IPS-11a (cell line): Measurements from ENCODE around the gene TGFBR2.

Experiments
- H3K4me3 ChIP-seq: one replicate; pipeline ENCODE4 v1.5.1; 2013; ENCODE audit warnings: low read depth, low read length, control low read depth

Gene TGFBR2

GRCh38 chr3:30634761-30635735 lies 28.6 kb downstream of the TGFBR2 start:
- H3K4me3 ChIP-seq = no peak overlapping the region

- no peak overlapping the region for H3K4me3 ChIP-seq
Measured at GRCh38 chr3:30637310-30638219, 31.2 kb downstream of the TGFBR2 start.

- H3K4me3 ChIP-seq = no peak overlapping the region
Measured at GRCh38 chr3:30638685-30639412, 32.4 kb downstream of the TGFBR2 start.

DNA sequence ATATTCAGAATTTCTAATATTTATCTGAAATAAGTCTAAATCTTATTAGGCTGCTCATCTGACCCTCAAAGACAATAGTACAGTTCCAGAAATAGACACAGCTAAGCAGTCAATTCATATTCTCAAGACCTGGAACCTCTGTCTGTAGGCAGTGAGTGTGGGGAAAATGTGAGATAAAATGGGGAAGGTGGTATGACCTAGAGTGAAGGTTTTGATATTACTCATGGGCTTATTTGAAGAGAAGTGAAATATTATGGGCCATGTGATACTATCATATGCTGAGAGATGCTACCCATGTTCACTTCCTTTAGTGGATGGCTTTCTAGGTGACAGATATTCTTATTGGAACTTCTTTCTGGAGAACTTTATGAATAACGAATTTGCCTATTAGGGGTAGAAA lies 33.5 kb downstream of the TGFBR2 start:
- no peak overlapping the region for H3K4me3 ChIP-seq

DNA sequence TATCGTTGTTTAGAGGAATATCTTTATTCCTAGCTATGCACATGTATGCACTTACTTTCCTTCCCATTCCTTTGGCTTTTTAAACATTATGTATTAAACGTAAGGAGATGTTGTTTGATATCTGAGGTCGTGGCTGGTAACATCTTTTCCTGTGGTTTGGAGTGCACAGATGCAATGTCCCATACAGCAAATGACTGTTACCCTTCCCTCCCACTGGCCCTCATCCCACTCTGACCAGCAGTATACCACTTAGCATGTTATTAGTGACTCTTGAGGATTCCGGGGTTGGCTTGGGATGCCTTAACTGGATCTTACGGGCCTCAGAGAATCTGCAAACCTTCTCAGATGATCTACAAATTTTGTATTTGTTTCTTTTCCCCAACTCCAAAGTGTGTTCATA lies 34.5 kb downstream of the TGFBR2 start:
- H3K4me3 ChIP-seq = no peak overlapping the region

DNA sequence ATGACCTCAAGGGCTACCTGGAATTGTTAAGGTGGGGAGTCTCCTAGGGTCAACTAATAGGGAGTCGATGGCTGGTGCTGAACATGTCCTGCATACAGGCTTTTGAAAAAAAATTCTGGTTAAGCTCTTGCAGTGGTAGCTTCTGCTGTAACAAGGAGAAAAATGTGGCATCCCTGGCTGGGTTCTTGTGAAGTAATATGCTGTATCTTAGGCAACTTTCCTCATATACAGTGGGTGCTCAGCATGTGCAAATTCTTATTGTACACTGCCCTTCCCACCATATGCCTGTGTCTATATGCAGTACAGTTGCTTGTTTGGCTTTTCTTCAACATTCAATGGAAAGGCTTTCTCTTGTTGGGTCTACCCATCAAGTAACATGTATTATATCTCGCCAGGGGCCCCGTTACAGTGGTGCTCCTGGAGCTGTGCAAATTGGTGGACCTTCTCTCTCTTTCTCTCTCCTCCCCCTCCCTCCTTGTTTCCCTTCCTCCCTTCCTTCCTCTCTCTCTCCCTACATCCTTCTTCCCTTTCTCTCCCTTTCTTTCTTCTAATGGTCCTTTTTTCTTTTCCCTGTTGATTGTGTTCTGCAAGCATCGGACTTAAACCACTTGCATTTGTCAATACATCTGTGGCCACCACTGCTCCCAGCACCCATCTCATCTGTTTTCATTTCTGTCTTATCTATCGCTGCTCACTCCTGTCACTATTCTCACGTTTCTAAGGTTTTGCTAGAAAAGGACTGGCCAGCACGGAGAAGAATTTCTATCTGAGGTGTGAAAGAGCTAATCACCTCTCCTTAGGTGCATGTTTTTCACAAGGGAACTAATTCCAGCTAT lies 35.2 kb downstream of the TGFBR2 start:
- H3K4me3 ChIP-seq = no peak overlapping the region

DNA sequence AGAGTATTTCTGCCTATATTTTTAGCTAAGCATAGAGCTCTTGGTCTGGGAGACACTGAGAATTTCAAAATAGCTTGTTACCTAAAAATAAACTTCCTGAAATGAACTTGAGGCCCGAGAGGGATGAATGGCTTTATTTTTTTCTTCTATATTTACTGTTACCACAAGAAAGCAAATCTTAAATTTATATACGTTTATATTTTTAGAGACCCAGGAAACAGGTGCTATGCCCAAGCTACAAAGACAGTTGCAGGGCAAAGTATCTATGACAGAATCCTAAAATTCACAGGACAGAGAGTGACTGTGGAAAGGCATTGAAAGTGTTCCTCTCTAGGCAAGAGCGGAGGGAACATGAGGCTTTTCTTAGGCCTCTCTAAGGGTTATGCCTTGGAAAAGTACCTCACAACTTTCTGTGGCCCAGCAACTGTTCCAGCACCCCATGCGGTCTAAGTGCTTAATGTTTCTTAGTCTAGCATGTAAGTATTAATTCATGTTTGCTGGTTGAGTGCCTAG lies 36.5 kb downstream of the TGFBR2 start:
- no peak overlapping the region for H3K4me3 ChIP-seq

- H3K4me3 ChIP-seq = no peak overlapping the region
Measured at GRCh38 chr3:30643763-30644462, 37.5 kb downstream of the TGFBR2 start.

GRCh38 chr3:30644615-30645014 lies 38.2 kb downstream of the TGFBR2 start:
- no peak overlapping the region for H3K4me3 ChIP-seq

DNA sequence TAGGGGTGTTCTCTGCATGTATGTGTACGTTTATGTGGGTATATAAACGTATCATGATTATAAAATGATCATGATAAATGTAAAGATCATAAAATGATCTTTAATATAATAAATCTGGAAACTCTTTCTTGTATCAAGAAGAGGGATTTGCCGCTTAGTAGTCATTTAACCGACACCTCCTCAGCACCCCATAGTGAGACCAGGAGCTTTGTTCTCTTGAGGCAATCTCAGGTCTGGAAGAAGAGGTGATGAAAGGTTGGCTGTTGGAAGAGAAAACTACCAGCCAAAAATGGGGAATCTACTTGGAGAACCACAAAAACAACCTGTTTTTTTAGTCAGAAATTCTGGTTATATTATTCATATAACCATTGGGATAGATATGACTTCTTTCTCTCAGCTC lies 38.7 kb downstream of the TGFBR2 start:
- H3K4me3 ChIP-seq = no peak overlapping the region

DNA sequence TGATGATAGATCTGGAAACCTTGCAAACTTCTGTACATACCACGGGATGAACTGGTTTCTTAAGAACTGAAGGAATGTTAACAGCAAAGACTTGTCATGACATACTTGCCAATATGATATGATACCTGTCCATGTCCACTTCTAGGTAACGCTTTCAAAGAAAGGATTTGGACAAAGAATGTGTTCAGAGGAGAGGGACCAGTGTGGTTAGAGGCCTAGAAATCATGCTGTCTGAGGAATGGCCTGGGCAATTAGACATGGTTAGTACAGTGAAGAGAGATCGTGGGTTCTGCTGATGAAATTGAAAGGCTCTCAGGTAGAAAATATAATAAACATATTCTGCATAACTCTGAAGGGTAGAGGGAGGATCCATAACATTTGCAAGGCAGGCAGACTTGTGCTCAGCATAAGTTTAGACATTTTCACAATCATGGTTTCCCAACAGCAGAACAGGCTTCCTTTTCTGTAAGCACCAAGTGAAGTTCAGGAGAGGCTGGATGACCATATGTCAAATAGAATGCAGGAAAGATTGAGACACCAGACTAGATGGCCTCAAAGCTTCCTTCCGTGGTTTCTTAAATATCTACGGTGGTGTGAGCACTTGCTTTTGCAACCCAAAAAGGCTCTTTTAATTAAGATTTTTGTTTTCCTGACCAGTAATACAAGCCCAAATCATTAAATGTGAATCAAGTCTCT lies 39.9 kb downstream of the TGFBR2 start:
- H3K4me3 ChIP-seq = no peak overlapping the region

DNA sequence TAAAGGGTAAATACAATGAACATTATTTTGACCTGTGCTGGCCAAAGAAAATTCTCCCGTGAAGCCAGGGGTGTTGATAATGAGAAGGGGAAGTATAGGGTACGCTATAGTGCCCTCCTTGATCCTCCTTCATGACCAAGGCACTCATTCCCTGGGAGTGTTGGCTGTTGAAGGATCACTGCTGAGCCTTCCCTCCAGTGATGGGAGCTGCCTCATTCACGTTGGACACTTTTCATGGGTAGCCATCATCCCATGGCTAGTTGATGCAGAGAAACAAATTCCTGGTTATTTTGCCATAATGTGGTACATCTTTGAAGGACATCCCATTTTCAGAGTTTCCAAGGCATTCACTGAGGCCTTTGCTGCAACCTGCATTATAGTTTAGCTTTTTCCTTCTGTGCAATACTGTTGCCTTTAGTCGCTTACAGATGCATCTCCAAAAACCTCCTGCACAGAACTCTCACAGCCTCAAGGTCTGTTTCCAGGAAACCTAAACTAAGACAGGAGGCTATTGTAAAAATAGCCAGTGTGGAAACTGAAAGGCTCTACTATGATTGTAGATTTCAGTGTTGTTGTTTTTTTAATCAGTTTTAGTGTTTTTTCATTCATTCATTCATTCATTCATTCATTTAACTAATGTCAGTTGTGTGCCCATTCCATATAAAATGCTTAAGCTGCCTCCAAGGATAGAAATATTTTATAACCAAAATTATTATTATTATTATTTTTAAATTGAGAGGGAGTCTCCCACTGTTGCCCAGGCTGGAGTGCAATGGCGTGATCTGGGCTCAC lies 40.8 kb downstream of the TGFBR2 start:
- no peak overlapping the region for H3K4me3 ChIP-seq

DNA sequence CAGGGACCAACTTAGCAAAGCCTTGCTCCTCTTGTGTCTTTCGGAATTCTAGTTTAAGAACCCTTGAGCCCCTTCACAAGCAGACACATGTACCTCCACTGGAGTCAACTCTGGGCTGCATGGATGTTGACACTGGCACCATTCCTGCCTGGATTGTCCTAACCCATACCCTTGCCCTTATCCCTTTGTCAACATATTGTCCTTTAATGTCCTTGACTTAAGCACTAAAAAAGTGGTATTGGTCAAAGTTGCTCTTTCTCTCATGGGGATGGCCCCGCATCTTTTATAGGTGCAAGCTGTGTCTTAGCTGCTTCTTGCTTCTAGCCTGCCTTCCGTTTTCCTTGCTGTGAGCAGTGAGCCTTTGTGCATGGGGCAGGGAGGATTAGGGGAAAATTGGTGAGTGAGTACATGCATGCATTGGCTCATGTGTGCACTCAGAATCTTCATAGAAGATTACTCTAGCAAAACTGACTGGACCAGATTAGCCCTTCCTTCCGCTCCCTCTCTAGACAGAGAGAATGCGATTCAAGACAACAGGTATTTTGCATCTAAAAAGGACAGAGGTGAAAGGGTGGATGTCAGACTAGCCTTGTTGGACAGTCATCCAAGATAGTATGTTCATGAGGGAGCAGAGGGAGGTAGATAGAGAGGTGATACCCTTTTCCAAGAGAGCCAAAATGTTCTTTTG lies 42.4 kb downstream of the TGFBR2 start:
- no peak overlapping the region for H3K4me3 ChIP-seq

GRCh38 chr3:30649572-30650318 lies 43.3 kb downstream of the TGFBR2 start:
- no peak overlapping the region for H3K4me3 ChIP-seq

DNA sequence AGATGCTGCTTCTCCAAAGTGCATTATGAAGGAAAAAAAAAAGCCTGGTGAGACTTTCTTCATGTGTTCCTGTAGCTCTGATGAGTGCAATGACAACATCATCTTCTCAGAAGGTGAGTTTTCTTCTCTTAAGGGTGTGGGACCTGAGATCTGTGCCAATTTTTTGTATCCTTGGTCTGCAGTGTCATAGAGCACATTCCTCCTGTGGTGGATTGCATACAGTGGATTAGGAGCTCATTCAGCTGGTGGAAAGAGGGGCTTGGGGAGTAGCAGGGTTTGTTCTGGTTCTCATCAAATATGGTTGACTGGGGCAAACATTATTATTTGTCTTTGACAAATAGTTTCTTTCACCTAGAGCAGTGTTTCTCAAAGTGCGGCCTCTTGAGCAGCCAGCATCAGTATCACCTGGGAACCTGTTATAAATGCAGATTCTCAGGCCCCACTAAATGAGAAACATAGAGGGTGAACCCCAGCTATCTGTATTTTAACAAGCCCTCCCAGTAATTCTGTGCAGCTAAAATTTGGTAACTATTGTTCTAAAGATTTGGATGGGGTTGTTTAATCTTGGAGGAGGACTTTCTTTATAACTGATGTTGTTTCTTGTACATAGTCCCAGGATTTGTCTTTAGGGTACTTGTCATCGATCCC lies 44.1 kb downstream of the TGFBR2 start:
- no peak overlapping the region for H3K4me3 ChIP-seq

DNA sequence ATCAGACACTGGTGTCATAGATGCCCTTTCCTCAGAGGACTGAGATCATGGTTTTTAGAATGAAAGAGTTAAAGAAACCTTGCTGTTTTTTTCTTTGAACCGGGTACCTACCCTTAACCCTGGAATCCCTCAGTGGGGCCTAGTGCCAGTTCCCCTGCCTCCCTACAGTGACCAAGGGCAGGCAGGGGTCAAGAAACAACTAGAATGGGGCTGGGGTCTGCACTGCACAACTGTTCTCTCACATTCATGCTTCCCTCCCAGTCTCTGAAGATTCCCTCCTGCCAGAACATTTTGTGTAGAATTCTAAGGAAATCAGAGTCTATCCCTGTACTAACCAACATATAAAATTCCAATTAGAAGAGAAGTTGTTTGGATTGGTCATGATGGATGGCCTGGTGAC lies 47.9 kb downstream of the TGFBR2 start:
- H3K4me3 ChIP-seq = no peak overlapping the region
